Activated naive CD8-positive, alpha-beta T cell treated with anti-CD3 and anti-CD28 coated beads, Interleukin-2, amount 10 ng/mL, durations not matched to agents 7 days and 5 days (primary cell): ENCODE results near the gene VWA2. TPM values are rescaled to one million over a fixed set of nuclear protein-coding genes. Genes with fewer than 3 reads are reported as not detected.

ENCODE experiments used
- ATAC-seq: fragments of 150-1000 bp; cut with Tn5 transposase; one replicate; pipeline ENCODE4 v1.10.0; 2021; ENCODE audit warnings: low read depth, moderate library complexity
- POLR2A ChIA-PET: fragments of 350-600 bp; sonication (Branson Sonifier 250); formaldehyde crosslinking; loops from one replicate; lab custom pipeline; 2021; ENCODE audit warnings: antibody characterized with exemption; lab: Charles Lee
- DNase-seq: peaks from one replicate; pipeline ENCODE4 v3.0.0; 2021
- H3K27ac Mint-ChIP-seq: one replicate; pipeline ENCODE4 v1.8.0; 2022; ENCODE audit warnings: mild to moderate bottlenecking, mixed read lengths
- H3K27me3 Mint-ChIP-seq: one replicate; pipeline ENCODE4 v1.8.0; 2022; ENCODE audit warnings: mild to moderate bottlenecking, moderate library complexity, mixed read lengths
- H3K36me3 Mint-ChIP-seq: one replicate; pipeline ENCODE4 v1.8.0; 2021; ENCODE audit warnings: mild to moderate bottlenecking, mixed read lengths
- H3K4me1 Mint-ChIP-seq: one replicate; pipeline ENCODE4 v1.8.0; 2021; ENCODE audit warnings: mixed read lengths
- H3K4me3 Mint-ChIP-seq: one replicate; pipeline ENCODE4 v1.8.0; 2022; ENCODE audit warnings: mild to moderate bottlenecking, moderate library complexity, mixed read lengths
- H3K9me3 Mint-ChIP-seq: one replicate; pipeline ENCODE4 v1.8.0; 2021; ENCODE audit warnings: mixed read lengths
- total RNA-seq, 2 experiments: library from RNA; stranded (reverse); gene quantifications; one replicate each; pipeline ENCODE4 v1.2.3, GENCODE V29; 2021

VWA2 gene
- total RNA-seq, 2 experiments from 2014 or later: not detected

GRCh38 chr10:114255227-114255626 lies 16.2 kb downstream of the VWA2 start:
- Mint-ChIP-seq H3K9me3 (peaks cover 3% of the 10 kb centered on the region), H3K4me1 (peaks cover 3% of the 10 kb centered on the region), H3K27ac (no peak overlapping the region), H3K27me3 (peaks cover 9% of the 10 kb centered on the region), H3K4me3 (no peak overlapping the region), H3K36me3 (no peaks in the 10 kb centered on the region)
- POLR2A ChIA-PET: no interaction called here
- DNase-seq (no peak), ATAC-seq (no peak)

- peaks cover 3% of the 10 kb centered on the region for H3K9me3 Mint-ChIP-seq
- POLR2A ChIA-PET: no interaction called here
- DNase-seq: no peak
- no peaks in the 10 kb centered on the region for H3K36me3 Mint-ChIP-seq
- peaks cover 3% of the 10 kb centered on the region for H3K4me1 Mint-ChIP-seq
- no peak overlapping the region for H3K4me3 Mint-ChIP-seq
- H3K27me3 Mint-ChIP-seq: peaks cover 9% of the 10 kb centered on the region
- H3K27ac Mint-ChIP-seq: no peak overlapping the region
- no peak for ATAC-seq
Measured at GRCh38 chr10:114256008-114256765, 17.1 kb downstream of the VWA2 start.

- Mint-ChIP-seq H3K4me1 (peaks cover 3% of the 10 kb centered on the region), H3K27ac (no peak overlapping the region), H3K4me3 (no peak overlapping the region), H3K9me3 (peaks cover 3% of the 10 kb centered on the region), H3K27me3 (peaks cover 5% of the 10 kb centered on the region), H3K36me3 (no peaks in the 10 kb centered on the region)
- POLR2A ChIA-PET: no interaction called here
- no peak for ATAC-seq
- no peak for DNase-seq
Measured at GRCh38 chr10:114256822-114257221, 17.8 kb downstream of the VWA2 start.

GRCh38 chr10:114257498-114257897 lies 18.4 kb downstream of the VWA2 start:
- DNase-seq: no peak
- peaks cover 3% of the 10 kb centered on the region for H3K9me3 Mint-ChIP-seq
- no peak overlapping the region for H3K4me3 Mint-ChIP-seq
- peaks cover 5% of the 10 kb centered on the region for H3K27me3 Mint-ChIP-seq
- no peak overlapping the region for H3K27ac Mint-ChIP-seq
- peaks cover 3% of the 10 kb centered on the region for H3K4me1 Mint-ChIP-seq
- no peak for ATAC-seq
- no peaks in the 10 kb centered on the region for H3K36me3 Mint-ChIP-seq
- POLR2A ChIA-PET: no interaction called here

GRCh38 chr10:114258274-114258840 lies 19.3 kb downstream of the VWA2 start:
- Mint-ChIP-seq H3K36me3 (no peaks in the 10 kb centered on the region), H3K27me3 (peaks cover 5% of the 10 kb centered on the region), H3K4me3 (no peak overlapping the region), H3K27ac (no peak overlapping the region), H3K4me1 (peaks cover 3% of the 10 kb centered on the region), H3K9me3 (peaks cover 2% of the 10 kb centered on the region)
- DNase-seq: no peak
- ATAC-seq: no peak
- POLR2A ChIA-PET: no interaction called here

DNA sequence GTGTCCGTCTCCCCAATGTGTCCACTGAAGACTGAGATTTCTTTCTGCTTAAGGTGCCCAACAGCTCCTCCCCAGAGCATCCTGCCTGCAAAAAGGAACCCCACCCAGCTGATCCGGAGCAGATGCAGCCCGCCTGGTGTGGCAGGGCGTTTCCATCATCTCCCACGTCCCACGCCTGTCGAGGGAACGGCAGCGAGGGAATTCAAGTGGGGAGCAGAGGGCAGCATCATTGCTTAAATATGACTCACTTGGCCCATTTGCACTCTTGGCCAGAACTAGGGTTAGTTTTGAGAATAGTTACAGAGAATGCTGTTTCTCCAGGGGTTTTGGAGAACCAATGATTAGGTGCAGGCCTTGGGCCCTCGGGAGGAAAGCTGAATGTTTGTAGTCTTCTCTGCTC lies 20.8 kb downstream of the VWA2 start:
- Mint-ChIP-seq H3K27me3 (peaks cover 9% of the 10 kb centered on the region), H3K4me3 (no peak overlapping the region), H3K36me3 (no peaks in the 10 kb centered on the region), H3K9me3 (no peaks in the 10 kb centered on the region), H3K4me1 (peaks cover 3% of the 10 kb centered on the region), H3K27ac (no peak overlapping the region)
- DNase-seq: no peak
- no peak for ATAC-seq
- POLR2A ChIA-PET: no interaction called here

- Mint-ChIP-seq H3K27me3 (peaks cover 10% of the 10 kb centered on the region), H3K4me1 (peaks cover 3% of the 10 kb centered on the region), H3K27ac (no peak overlapping the region), H3K9me3 (no peaks in the 10 kb centered on the region), H3K36me3 (no peaks in the 10 kb centered on the region), H3K4me3 (no peak overlapping the region)
- POLR2A ChIA-PET: no interaction called here
- DNase-seq: no peak
- no peak for ATAC-seq
Measured at GRCh38 chr10:114260366-114260765, 21.3 kb downstream of the VWA2 start.

- H3K27ac Mint-ChIP-seq: no peak overlapping the region
- ATAC-seq (no peak), DNase-seq (no peak)
- no peaks in the 10 kb centered on the region for H3K36me3 Mint-ChIP-seq
- no peak overlapping the region for H3K4me3 Mint-ChIP-seq
- POLR2A ChIA-PET: no interaction called here
- H3K27me3 Mint-ChIP-seq: peaks cover 10% of the 10 kb centered on the region
- peaks cover 3% of the 10 kb centered on the region for H3K4me1 Mint-ChIP-seq
- H3K9me3 Mint-ChIP-seq: no peaks in the 10 kb centered on the region
Measured at GRCh38 chr10:114261076-114261475, 22.0 kb downstream of the VWA2 start.

- POLR2A ChIA-PET: no interaction called here
- peaks cover 8% of the 10 kb centered on the region for H3K27me3 Mint-ChIP-seq
- ATAC-seq (no peak), DNase-seq (no peak)
- no peaks in the 10 kb centered on the region for H3K9me3 Mint-ChIP-seq
- no peak overlapping the region for H3K27ac Mint-ChIP-seq
- H3K4me3 Mint-ChIP-seq: no peak overlapping the region
- H3K36me3 Mint-ChIP-seq: no peaks in the 10 kb centered on the region
- peaks cover 3% of the 10 kb centered on the region for H3K4me1 Mint-ChIP-seq
Measured at GRCh38 chr10:114262496-114262895, 23.4 kb downstream of the VWA2 start.

- no peak for DNase-seq
- POLR2A ChIA-PET: no interaction called here
- ATAC-seq: no peak
- Mint-ChIP-seq H3K36me3 (no peaks in the 10 kb centered on the region), H3K27ac (no peak overlapping the region), H3K4me1 (no peaks in the 10 kb centered on the region), H3K4me3 (no peak overlapping the region), H3K9me3 (no peaks in the 10 kb centered on the region), H3K27me3 (peaks cover 4% of the 10 kb centered on the region)
Measured at GRCh38 chr10:114265392-114266053, 26.5 kb downstream of the VWA2 start.

- H3K27me3 Mint-ChIP-seq: peaks cover 11% of the 10 kb centered on the region
- no peak overlapping the region for H3K27ac Mint-ChIP-seq
- no peak overlapping the region for H3K4me3 Mint-ChIP-seq
- no peaks in the 10 kb centered on the region for H3K4me1 Mint-ChIP-seq
- H3K36me3 Mint-ChIP-seq: no peaks in the 10 kb centered on the region
- POLR2A ChIA-PET: interaction anchor here (0.7 kb wide), 1 partner anchor 550 kb away, joined by 3 read pairs; no protein-coding TSS in a partner anchor
- DNase-seq: no peak
- no peaks in the 10 kb centered on the region for H3K9me3 Mint-ChIP-seq
- ATAC-seq: no peak
Measured at GRCh38 chr10:114266521-114266920, 27.5 kb downstream of the VWA2 start.

DNA sequence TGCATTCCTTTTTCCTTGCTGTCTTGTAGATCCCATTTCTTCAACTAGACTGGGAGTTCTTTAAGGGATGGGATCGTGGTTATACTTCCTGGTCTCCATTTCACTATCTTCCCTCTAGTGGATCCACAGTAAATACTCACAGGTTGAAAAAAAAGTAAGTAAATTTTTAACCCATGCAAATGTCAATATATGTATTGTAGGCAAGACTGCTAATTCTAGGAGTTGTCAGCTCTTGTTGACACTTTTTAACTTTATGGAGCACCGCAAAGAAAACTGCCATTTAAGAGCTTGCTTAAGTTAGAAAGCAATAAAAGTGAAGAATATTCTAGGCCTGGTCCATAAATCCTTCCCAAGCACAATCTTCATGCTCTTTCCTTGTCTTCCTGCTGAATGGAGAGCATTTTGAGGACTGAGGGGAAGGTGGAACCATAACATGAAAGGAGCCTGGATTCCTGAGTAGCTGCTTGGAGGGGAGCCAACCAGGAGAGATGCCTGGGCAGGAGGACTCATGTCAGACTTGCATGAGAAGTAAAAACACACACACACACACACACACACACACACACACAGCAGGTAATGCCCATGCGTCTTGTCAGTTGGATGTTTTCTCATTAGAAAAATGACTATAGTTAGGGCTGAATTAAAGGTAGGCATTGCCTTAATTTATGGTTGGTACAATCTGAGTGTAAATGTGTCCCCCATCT lies 32.2 kb downstream of the VWA2 start:
- H3K4me1 Mint-ChIP-seq: no peaks in the 10 kb centered on the region
- H3K27ac Mint-ChIP-seq: no peak overlapping the region
- no peaks in the 10 kb centered on the region for H3K36me3 Mint-ChIP-seq
- POLR2A ChIA-PET: no interaction called here
- no peaks in the 10 kb centered on the region for H3K9me3 Mint-ChIP-seq
- DNase-seq: no peak
- peaks cover 22% of the 10 kb centered on the region for H3K27me3 Mint-ChIP-seq
- H3K4me3 Mint-ChIP-seq: no peak overlapping the region
- ATAC-seq: no peak

DNA sequence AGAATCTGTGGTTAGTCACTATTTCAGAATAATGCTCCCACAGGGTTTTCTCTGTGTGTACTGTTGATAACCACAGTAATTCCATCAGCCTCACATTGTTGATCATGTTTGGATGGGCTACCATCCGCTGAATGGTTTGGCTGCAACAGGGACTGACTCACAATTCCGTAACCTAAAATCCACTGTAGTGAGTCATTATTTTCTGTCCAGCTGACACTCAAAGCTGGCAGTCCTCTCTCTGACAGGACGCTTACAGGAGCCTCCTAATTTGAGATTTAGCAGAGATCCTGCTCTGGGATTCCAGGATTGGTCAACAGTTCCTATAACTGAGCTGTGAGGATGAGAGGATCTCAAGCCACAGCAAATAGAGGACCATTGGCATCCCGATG lies 32.7 kb downstream of the VWA2 start:
- POLR2A ChIA-PET: no interaction called here
- H3K27ac Mint-ChIP-seq: no peak overlapping the region
- peaks cover 22% of the 10 kb centered on the region for H3K27me3 Mint-ChIP-seq
- H3K4me3 Mint-ChIP-seq: no peak overlapping the region
- DNase-seq (no peak), ATAC-seq (no peak)
- H3K36me3 Mint-ChIP-seq: no peaks in the 10 kb centered on the region
- no peaks in the 10 kb centered on the region for H3K9me3 Mint-ChIP-seq
- H3K4me1 Mint-ChIP-seq: no peaks in the 10 kb centered on the region
